ENCODE data around the gene NXN. TPM values are rescaled to one million over a fixed set of nuclear protein-coding genes. Genes with fewer than 3 reads are reported as not detected.

The NXN gene
- polyA plus RNA-seq, 1 experiment = 118 TPM

GRCh38 chr17:917941-918740 lies 61.4 kb downstream of the NXN start:
- Histone ChIP-seq H3K27ac (ENCODE audit: low read depth, low read length) (no peak overlapping the region), H3K27me3 (ENCODE audit: control insufficient read depth, insufficient read depth, low read length) (no peaks in the 10 kb centered on the region), H3K4me3 (ENCODE audit: low read depth, low read length) (no peak overlapping the region), H3K9me3 (ENCODE audit: control insufficient read depth, insufficient read depth, low read length) (peaks cover 15% of the 10 kb centered on the region)
- no peak for DNase-seq (ENCODE audit: low read depth, low spot score)
- ChIA-PET CTCF (interaction anchor here (1.5 kb wide), 1 partner anchor 63 kb away, joined by 4 read pairs; no protein-coding TSS in a partner anchor), POLR2A (interaction anchor here (0.7 kb wide), 1 partner anchor 28 kb away, joined by 3 read pairs; no protein-coding TSS in a partner anchor)
- no peak for TF ChIP-seq CTCF (IDR thresholded peaks at IDR 0.05; ENCODE audit: low read depth, low read length)

- ChIA-PET CTCF (interaction anchor here (1.5 kb wide), 1 partner anchor 64 kb away, joined by 4 read pairs; no protein-coding TSS in a partner anchor), POLR2A (interaction anchor here (0.8 kb wide), 1 partner anchor 14 kb away, joined by 3 read pairs; no protein-coding TSS in a partner anchor)
- Histone ChIP-seq H3K9me3 (ENCODE audit: control insufficient read depth, insufficient read depth, low read length) (peaks cover 15% of the 10 kb centered on the region), H3K4me3 (ENCODE audit: low read depth, low read length) (no peak overlapping the region), H3K27me3 (ENCODE audit: control insufficient read depth, insufficient read depth, low read length) (no peaks in the 10 kb centered on the region), H3K27ac (ENCODE audit: low read depth, low read length) (peak overlapping the region; percentile 31)
- no peak for DNase-seq (ENCODE audit: low read depth, low spot score)
- TF ChIP-seq CTCF (IDR thresholded peaks at IDR 0.05; ENCODE audit: low read depth, low read length) = no peak
Observed at GRCh38 chr17:917391-917811, 62.2 kb downstream of the NXN start.

GRCh38 chr17:916315-916714 lies 63.3 kb downstream of the NXN start:
- H3K27ac ChIP-seq (ENCODE audit: low read depth, low read length) = no peak overlapping the region
- H3K9me3 ChIP-seq (ENCODE audit: control insufficient read depth, insufficient read depth, low read length) = peaks cover 14% of the 10 kb centered on the region
- no peak overlapping the region for H3K4me3 ChIP-seq (ENCODE audit: low read depth, low read length)
- TF ChIP-seq CTCF (IDR thresholded peaks at IDR 0.05; ENCODE audit: low read depth, low read length) = 0 out of 2 replicates have a peak, but pooled peaks have one; percentile 18
- ChIA-PET CTCF (interaction anchor here (0.6 kb wide), 1 partner anchor 29 kb away, joined by 3 read pairs; no protein-coding TSS in a partner anchor), POLR2A (interaction anchor here (0.6 kb wide), 1 partner anchor 54 kb away, joined by 4 read pairs; no protein-coding TSS in a partner anchor)
- no peak for DNase-seq (ENCODE audit: low read depth, low spot score)
- H3K27me3 ChIP-seq (ENCODE audit: control insufficient read depth, insufficient read depth, low read length) = no peaks in the 10 kb centered on the region

- H3K4me3 ChIP-seq (ENCODE audit: low read depth, low read length) = no peak overlapping the region
- TF ChIP-seq CTCF (IDR thresholded peaks at IDR 0.05; ENCODE audit: low read depth, low read length) = no peak
- H3K9me3 ChIP-seq (ENCODE audit: control insufficient read depth, insufficient read depth, low read length) = peaks cover 12% of the 10 kb centered on the region
- no peaks in the 10 kb centered on the region for H3K27me3 ChIP-seq (ENCODE audit: control insufficient read depth, insufficient read depth, low read length)
- POLR2A ChIA-PET = interaction anchor here (0.6 kb wide), 1 partner anchor 53 kb away, joined by 4 read pairs; no protein-coding TSS in a partner anchor
- H3K27ac ChIP-seq (ENCODE audit: low read depth, low read length) = no peak overlapping the region
- DNase-seq (ENCODE audit: low read depth, low spot score) = no peak
- CTCF ChIA-PET = interaction anchor here (0.6 kb wide), 1 partner anchor 30 kb away, joined by 3 read pairs; no protein-coding TSS in a partner anchor
Observed at GRCh38 chr17:915538-916201, 63.9 kb downstream of the NXN start.
